Measurements from ENCODE around the gene PPP1R3D. TPM values are rescaled to one million over a fixed set of nuclear protein-coding genes. Genes with fewer than 3 reads are reported as not detected.

PPP1R3D gene
- total RNA-seq, 2 experiments from 2014 or later: 4.5 to 5.1 TPM

DNA sequence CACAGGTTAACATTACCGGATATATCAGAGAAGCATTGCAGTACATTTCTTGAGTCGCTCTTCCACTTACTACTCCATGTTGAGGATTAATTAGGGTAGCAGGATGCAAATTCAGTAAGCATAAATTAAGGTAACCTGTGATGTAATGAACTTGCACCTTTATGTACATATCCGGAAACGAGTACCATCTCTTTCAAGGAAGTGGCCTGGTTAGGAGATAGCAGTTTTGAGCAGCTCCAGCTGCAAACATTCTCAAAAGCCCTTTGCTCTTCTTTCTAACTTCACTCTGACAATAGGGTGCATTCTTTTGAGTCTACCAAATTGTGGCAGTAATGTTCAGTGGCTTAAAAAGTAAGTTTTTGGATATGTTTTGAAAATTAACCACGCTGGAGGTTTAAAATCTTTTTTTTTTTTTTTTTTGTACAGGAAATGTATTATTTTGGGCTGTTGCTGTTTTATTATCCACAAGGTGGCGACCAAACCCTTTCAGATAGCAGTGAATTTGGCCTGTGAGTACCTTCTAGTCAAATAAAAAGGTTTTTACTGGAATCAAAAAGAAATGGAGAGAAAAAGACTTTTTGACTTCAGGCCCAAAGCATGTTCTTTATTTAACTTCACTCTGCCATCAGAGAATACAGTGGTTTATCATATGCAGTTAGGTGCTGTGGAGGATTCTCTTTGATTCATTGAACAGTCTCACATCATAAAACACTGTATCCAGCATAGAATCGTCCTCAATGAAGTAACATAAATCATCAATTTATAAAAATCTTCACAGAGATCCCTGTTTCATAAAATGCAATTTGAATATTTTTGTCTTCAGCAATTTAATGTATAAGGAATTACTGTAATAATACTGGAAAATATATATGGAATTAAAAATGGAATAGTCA, 9.0 kb upstream of the PPP1R3D start:
- peak; percentile 70 for DNase-seq (ENCODE audit: low spot score)
- Histone ChIP-seq H2AFZ (ENCODE audit: low read length) (peak overlapping the region; percentile 79), H3K36me3 (ENCODE audit: insufficient read depth, low read length) (peaks cover 18% of the 10 kb centered on the region), H3K9me2 (ENCODE audit: insufficient read depth, low read length) (no peaks in the 10 kb centered on the region), H4K20me1 (ENCODE audit: insufficient read depth, low read length) (no peaks in the 10 kb centered on the region), H3K79me2 (ENCODE audit: insufficient read depth, low read depth, low read length) (no peaks in the 10 kb centered on the region), H3K4me1 (ENCODE audit: insufficient read depth, low read length, poor library complexity, severe bottlenecking) (peaks cover 15% of the 10 kb centered on the region), H3K27ac (ENCODE audit: low read depth, low read length, poor library complexity, severe bottlenecking) (peak overlapping the region; percentile 46), H3K4me3 (ENCODE audit: low read depth, low read length, poor library complexity, severe bottlenecking) (peak overlapping the region; percentile 34), H3K9me3 (ENCODE audit: low read length) (no peaks in the 10 kb centered on the region), H3K4me2 (ENCODE audit: low read length) (peak overlapping the region; percentile 67)
- ChIA-PET CTCF (ENCODE audit: unreplicated experiment) (no interaction called here), POLR2A (interaction anchor here (1.6 kb wide), 1 partner anchor 9 kb away, joined by 8 read pairs; the partner anchor contains the start of genes FAM217B and PPP1R3D)
- no TSS peak for BruUV-seq (replicated peaks)
- intact Hi-C loops (cut with micrococcal nuclease; ENCODE audit: unreplicated experiment): loop anchor here (10.0 kb wide), 1 partner anchor 456 kb away; no protein-coding TSS in a partner anchor
- TF ChIP-seq, protein P1, sequence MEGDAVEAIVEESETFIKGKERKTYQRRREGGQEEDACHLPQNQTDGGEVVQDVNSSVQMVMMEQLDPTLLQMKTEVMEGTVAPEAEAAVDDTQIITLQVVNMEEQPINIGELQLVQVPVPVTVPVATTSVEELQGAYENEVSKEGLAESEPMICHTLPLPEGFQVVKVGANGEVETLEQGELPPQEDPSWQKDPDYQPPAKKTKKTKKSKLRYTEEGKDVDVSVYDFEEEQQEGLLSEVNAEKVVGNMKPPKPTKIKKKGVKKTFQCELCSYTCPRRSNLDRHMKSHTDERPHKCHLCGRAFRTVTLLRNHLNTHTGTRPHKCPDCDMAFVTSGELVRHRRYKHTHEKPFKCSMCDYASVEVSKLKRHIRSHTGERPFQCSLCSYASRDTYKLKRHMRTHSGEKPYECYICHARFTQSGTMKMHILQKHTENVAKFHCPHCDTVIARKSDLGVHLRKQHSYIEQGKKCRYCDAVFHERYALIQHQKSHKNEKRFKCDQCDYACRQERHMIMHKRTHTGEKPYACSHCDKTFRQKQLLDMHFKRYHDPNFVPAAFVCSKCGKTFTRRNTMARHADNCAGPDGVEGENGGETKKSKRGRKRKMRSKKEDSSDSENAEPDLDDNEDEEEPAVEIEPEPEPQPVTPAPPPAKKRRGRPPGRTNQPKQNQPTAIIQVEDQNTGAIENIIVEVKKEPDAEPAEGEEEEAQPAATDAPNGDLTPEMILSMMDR (conservative IDR thresholded peaks at IDR 0.05; ENCODE audit: low read length): peak; percentile 92
- TF ChIP-seq EZH2phosphoT487 (IDR thresholded peaks at IDR 0.05; ENCODE audit: borderline replicate concordance, low read depth, low read length): no peak

DNA sequence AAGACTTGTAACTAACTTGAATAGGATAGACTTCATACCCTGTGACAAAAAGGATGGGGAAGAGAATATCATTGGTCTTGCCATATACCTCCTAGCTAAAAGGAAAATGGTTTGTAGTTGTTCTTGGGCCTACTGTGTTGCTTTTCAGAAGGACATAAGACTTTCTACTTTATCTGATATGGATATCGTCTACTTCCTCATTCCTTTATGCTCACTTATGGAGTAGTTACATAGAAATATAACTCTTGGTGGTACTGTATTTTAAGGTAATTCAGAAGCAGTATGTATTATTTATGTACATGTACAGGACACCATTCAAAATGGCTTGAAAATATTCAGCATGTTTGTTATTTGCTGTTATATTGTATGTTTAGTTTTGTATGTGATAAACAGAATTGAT, 8.1 kb upstream of the PPP1R3D start:
- H3K27ac ChIP-seq (ENCODE audit: low read depth, low read length, poor library complexity, severe bottlenecking): peak overlapping the region; percentile 46
- no peaks in the 10 kb centered on the region for H4K20me1 ChIP-seq (ENCODE audit: insufficient read depth, low read length)
- TF ChIP-seq, protein P1 (conservative IDR thresholded peaks at IDR 0.05; ENCODE audit: low read length): no peak
- no peak for TF ChIP-seq EZH2phosphoT487 (IDR thresholded peaks at IDR 0.05; ENCODE audit: borderline replicate concordance, low read depth, low read length)
- POLR2A ChIA-PET: no interaction called here
- no peak for DNase-seq (ENCODE audit: low spot score)
- H3K4me1 ChIP-seq (ENCODE audit: insufficient read depth, low read length, poor library complexity, severe bottlenecking): peaks cover 15% of the 10 kb centered on the region
- BruUV-seq (replicated peaks): no TSS peak
- no peaks in the 10 kb centered on the region for H3K9me3 ChIP-seq (ENCODE audit: low read length)
- H3K79me2 ChIP-seq (ENCODE audit: insufficient read depth, low read depth, low read length): no peaks in the 10 kb centered on the region
- H3K9me2 ChIP-seq (ENCODE audit: insufficient read depth, low read length): no peaks in the 10 kb centered on the region
- peaks cover 26% of the 10 kb centered on the region for H3K36me3 ChIP-seq (ENCODE audit: insufficient read depth, low read length)
- peak overlapping the region; percentile 79; the same call in 1 of the 2 replicates for H2AFZ ChIP-seq (ENCODE audit: low read length)
- no peak overlapping the region for H3K4me3 ChIP-seq (ENCODE audit: low read depth, low read length, poor library complexity, severe bottlenecking)
- CTCF ChIA-PET (ENCODE audit: unreplicated experiment): no interaction called here
- intact Hi-C loops (cut with micrococcal nuclease; ENCODE audit: unreplicated experiment): loop anchor here (10.0 kb wide), 1 partner anchor 457 kb away; no protein-coding TSS in a partner anchor
- peak overlapping the region; percentile 67 for H3K4me2 ChIP-seq (ENCODE audit: low read length)

DNA sequence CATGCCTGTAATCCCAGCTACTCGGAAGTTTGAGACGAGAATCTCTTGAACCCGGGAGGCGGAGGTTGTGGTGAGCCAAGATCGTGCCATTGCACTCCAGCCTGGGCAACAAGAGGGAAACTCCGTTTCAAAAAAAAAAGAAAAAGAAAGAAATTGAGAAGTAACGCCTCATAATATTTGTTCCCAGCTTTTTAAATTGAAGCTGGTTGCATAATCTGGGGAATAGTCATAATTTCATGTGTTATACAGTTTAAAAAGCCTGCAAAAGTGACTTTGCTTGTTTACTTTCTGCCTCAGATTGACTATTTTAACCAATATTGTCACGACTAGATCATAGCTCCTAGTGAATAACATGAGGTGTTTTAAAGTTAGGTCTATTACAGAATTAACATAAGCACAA, 7.3 kb upstream of the PPP1R3D start:
- POLR2A ChIA-PET: interaction anchor here (0.6 kb wide), 1 partner anchor 25 kb away, joined by 3 read pairs; no protein-coding TSS in a partner anchor
- Histone ChIP-seq H4K20me1 (ENCODE audit: insufficient read depth, low read length) (no peaks in the 10 kb centered on the region), H3K27ac (ENCODE audit: low read depth, low read length, poor library complexity, severe bottlenecking) (no peak overlapping the region), H3K4me3 (ENCODE audit: low read depth, low read length, poor library complexity, severe bottlenecking) (no peak overlapping the region), H3K9me3 (ENCODE audit: low read length) (no peaks in the 10 kb centered on the region), H2AFZ (ENCODE audit: low read length) (no peak overlapping the region), H3K4me1 (ENCODE audit: insufficient read depth, low read length, poor library complexity, severe bottlenecking) (peaks cover 15% of the 10 kb centered on the region), H3K9me2 (ENCODE audit: insufficient read depth, low read length) (no peaks in the 10 kb centered on the region), H3K79me2 (ENCODE audit: insufficient read depth, low read depth, low read length) (no peaks in the 10 kb centered on the region), H3K36me3 (ENCODE audit: insufficient read depth, low read length) (peaks cover 34% of the 10 kb centered on the region), H3K4me2 (ENCODE audit: low read length) (no peak overlapping the region)
- TF ChIP-seq EZH2phosphoT487 (IDR thresholded peaks at IDR 0.05; ENCODE audit: borderline replicate concordance, low read depth, low read length): no peak
- TF ChIP-seq, protein P1 (conservative IDR thresholded peaks at IDR 0.05; ENCODE audit: low read length): no peak
- no peak for DNase-seq (ENCODE audit: low spot score)
- no TSS peak for BruUV-seq (replicated peaks)
- CTCF ChIA-PET (ENCODE audit: unreplicated experiment): no interaction called here
- intact Hi-C loops (cut with micrococcal nuclease; ENCODE audit: unreplicated experiment): loop anchor here (10.0 kb wide), 1 partner anchor 457 kb away; no protein-coding TSS in a partner anchor
